NCI-H187 (cell line): ENCODE data around the gene DOCK11.

ENCODE experiments used
- DNase-seq, 2 experiments: peaks; one replicate each; lab custom pipeline; 2025; lab: John Stamatoyannopoulos, UW

DOCK11 gene

DNA sequence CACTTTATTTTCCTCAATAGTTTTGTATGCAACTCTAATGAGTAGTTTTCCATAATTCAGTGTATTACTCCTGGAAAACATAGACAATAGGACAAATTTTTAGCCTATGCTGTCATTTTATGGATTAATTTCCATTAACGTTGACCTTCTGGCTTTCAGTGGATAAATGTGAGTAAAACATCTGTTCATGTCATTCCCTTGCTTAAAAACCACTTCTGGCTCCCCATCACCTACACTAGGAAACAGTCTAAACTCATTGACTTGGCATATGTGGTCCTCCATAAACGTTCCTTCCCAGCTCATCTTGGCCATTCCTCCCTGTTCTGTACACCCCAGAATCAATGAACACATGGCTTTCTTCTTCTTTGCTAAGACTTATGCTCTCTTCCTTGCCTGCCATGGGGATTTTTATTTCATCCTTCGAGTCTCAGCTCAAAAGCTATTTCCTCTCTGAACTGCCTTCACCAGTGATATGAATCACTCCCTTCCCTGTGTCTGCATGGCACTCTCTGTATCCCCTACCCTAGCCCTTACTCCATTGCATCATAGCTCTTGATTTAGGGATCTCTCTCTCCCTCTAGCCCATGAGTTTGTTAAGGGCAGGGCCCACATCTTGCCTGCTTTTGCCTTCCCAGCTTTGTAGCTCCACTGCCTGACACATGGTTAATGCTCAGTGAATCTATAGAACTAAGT lies 34.8 kb downstream of the DOCK11 start:
- DNase-seq, result no peak

DNA sequence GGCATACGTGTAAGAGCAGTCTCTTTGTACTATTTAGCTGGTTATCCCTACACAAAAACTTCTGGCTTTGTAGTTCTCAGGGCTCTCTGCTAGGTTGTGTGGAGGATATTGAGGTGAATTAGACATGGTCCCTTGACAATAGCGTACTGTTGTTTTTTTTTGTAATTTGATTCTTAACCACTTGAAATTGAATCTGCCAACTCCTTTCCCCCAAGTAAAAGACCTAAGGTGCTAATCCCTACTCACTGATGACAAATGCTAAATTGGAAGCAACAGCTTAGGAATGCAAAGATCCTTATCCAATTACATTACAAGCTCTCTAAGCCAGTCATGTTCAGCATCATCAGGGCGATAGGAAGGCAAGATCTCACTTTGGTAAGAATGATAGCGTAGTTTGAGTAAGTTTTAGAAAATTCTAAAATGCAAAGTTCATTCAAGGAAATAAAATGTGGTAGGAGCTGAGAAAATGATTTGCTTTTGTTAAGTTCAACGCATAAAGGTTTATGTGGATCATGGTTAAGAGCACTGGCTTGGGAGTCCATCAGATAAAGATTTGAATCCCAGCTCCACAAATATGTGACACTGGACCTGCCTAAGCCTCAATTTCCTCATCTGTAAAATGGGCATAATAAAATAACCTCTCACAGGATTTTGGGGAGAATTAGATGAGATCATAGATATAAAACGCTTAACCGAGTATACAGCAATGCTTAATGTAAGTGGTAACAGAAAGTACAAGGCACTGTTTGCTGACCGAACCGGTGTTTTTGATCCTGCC lies 39.3 kb downstream of the DOCK11 start:
- no peak for DNase-seq

DNA sequence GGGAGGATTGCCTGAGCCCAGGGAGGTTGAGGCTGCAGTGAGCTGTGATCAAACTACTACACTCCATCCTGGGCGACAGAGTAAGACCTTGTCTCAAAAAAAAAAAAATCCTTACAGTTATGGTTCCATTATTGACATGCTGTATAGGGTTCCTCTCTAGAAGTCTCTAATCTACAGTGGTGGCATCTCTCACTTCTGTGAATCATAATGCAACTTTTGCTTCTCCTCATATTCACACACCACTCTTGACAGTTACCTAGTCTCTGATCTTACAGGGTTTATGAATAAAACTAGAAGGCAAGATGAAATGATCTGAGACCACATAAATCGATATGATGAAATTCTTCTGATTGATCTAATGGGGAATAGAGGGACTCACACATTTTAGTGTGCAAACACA lies 40.6 kb downstream of the DOCK11 start:
- DNase-seq, result no peak

DNA sequence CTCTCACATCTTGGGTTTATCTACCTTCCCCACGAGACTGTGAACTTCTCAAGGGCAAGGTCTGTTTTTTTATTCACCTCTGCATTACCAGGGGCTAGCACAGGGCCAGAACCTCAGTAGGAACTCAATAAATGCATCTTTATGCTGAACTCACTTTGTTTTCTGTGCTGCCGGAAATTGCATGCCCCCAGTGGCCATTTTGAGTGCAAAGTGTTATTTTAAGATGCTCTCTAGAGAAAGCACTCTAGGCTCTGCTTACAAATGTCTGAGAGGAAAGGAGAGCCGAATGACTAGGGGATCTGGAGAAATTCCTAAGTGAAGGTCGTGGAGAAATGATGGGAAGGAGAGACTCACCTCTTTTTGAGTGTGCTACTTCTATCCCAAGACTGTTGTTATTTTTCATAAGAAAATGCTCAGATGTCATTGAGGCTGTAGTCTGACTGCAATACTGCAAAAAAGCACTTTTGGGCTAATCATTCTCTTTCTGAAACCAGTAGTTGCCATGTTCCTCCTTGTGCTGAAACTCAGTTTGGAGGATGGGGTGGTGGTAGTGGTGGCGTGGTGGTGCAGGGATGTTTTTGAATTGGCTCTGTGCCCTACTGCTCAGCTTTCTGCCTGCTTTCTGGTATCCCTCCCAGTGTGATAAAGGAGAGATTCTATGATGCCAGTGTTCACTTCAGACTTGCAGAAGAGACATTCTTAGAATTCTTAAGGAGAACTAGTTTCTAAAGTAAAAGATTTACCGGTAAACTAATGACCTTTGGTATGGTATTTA lies 41.3 kb downstream of the DOCK11 start:
- no peak for DNase-seq

DNA sequence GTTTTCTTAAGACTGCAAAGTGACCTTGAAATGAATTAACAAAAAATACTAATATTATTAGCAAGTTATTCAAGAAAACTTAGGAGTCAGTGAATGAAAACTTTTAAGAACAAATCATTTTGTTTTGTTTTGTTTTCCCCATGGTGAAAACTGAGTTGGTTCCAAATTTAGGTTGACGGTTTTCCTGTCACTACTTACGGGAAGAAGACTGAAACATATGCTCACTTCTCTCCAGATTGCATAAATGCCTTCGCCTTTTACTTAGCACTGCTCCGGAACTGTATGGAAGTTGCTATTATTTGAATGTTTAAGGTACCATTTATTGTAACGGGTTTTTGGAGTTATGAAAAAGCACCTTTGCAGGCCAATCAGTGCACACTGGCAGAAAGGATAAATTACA lies 42.8 kb downstream of the DOCK11 start:
- no peak for DNase-seq

DNA sequence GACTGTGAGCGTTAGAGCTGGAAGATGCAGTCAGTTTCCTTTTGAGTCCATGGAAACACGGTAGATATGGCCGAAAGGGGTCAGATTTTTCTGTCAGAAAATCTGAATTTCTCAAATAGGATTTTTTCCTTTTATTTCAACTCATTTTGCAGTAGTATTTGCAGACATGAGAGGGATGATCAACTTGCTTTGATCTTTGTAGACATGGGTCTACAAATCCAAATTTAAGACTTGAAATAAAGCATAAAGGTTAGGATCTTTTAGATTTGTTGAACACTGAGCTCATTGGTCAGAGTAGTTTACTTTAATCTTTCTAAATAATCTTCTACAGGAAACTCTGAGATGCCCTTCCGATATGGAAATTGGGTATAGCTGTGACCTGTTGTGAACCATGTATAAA lies 44.7 kb downstream of the DOCK11 start:
- no peak for DNase-seq

DNA sequence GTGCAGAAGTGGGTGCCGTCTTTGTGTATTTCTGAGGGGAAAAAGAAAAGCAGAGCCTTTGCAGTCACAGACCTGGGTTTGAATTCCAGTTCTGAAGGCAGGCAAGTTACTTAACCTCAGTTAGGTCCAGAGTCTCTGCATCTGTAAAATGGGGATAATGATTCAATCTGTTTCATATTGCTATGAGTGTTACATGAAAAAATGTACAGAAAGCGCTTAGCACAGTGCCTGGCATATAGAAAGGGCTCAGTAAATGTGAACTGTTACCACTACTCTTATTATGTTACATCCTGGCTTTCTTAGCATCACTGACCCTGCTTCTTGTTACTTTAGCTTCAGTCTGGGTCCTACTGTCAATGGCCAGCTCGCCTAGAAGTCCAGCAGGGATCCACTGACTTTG lies 45.9 kb downstream of the DOCK11 start:
- no peak for DNase-seq

DNA sequence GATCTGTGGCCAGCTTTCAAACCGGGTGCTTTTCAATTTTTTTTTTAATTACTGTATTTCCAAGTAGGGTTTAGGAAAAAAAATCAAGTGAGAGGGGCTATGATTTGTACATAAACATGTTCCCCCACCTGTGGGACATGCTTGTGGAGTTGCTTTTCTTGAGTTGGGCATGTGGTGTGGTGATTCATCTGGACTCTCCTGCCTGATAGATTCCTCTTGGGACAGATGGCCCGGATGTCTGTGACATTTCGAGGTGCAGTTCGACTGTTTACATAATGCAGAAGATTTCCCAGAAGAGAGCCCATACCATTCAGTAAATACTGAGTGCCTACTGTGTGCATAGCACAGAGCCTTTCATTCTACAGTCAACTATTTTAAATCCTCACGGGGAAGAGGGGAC lies 49.9 kb downstream of the DOCK11 start:
- no peak for DNase-seq

DNA sequence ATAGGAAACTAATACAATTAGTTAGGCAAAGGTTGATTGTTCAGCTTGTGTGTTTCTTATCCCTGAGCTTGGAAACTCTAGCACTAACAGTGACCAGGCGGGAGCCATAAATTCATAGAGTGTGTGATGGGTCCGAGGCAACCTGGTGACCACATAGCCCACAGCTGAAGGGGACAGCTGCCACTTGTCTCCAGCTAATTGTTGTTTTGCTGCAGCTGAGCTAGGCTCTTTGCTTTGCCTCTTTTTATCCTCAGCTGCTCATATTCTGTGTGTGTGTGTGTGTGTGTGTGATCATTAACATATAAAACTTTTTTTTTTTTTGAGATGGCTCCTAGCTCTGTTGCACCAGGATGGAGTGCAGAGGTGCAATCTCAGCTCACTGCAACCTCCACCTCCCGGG lies 53.2 kb downstream of the DOCK11 start:
- no peak for DNase-seq

DNA sequence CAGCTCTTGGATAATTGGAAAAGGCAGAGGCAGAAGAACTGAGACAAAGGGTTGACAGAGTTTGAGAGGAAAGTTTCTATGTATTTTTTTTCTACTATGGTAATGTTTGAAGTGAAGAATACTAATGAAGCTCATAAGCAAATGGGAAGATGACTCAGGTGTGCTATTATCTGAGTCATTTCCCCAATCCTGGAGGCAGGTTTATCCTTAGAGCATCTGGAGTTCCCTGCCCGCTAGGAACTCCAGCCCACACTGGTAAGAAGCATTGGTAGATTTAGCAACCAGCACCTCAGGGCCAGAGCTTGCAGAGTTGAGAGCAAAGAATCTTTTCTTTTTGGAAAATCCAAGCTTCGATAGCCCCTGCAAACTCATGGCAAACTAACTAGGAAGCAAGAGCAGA lies 55.2 kb downstream of the DOCK11 start:
- DNase-seq, result no peak

DNA sequence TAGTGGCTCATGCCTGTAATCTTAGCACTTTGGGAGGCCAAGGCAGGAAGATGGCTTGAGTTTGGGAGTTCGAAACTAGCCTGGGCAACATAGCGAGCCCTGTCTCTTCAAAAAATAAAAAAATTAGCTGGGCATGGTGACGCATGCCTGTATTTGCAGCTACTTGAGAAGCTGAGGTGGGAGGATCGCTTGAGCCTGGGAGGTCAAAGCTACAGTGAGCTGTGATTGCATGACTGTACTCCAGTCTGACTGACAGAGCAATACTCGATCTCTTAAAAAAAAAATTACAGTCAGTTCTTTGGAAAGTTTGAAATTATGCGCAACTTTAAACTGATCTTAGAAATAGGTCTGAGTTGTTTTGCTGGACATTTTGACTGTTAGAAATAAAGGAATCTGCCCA lies 55.8 kb downstream of the DOCK11 start:
- no peak for DNase-seq

DNA sequence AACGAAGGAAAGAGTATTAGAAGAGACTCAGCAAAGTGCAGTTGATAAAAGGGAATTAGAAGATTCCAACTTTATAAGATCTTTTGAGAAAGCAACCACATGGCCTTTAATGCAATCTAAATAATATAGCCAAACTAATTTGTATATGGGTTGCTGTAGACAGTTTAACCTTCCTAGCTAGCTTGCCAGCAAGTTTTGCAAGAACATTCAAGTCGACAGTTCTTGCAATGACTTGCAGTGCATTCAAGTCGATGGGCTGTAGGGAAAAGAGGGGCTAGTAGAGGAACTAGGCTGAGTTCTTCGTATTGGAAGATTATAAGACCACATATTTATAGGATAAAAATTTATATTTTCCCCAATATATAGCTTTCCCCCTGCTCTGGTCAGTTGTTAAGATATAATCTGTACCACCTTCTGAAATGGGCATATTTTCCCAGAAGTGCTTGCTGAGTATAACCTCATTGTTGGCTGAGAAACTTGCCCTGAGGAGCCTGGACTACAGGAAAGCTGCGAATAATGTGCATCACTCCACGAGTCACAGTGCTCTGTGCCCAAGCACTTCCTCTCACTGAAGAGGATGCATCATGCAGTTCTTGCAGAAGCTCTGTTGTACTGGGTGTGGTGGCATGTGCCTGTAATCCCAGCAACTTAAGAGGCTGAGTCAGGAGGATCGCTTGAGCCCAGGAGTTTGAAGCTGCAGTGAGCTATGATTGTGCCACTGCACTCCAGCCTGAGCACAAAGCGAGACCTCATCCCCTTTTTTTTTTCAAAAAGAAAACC lies 56.7 kb downstream of the DOCK11 start:
- no peak for DNase-seq

DNA sequence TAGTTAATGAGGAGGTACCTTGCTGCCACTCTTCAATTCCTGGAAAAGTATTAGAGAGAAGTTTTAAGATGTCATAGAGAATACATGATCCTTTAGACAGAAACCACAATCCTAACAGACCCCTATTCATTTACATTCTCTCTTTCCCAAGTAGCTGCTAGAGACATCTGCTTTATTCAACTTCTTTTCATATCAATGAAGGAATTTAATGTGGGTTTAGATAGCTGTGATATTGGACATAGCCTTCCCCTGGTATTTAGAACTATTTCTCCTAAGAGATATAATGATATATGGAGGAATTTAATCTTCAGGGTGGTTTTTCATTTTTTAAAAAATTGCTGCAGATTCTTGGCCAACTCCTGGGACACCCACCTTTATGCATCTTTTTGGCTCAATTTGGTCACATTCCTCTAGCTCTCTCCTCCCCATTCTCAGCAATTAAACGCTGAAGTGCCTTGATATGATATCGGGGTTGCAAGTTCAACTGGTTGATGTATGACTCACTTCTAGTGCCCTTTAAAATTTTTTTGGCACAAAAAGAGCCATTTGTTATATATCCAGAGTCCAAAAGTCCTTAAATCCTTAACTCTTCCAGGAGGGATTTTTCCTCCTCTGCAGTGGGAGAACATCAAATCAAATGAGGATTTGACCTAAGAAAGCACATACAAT lies 57.6 kb downstream of the DOCK11 start:
- no peak for DNase-seq

DNA sequence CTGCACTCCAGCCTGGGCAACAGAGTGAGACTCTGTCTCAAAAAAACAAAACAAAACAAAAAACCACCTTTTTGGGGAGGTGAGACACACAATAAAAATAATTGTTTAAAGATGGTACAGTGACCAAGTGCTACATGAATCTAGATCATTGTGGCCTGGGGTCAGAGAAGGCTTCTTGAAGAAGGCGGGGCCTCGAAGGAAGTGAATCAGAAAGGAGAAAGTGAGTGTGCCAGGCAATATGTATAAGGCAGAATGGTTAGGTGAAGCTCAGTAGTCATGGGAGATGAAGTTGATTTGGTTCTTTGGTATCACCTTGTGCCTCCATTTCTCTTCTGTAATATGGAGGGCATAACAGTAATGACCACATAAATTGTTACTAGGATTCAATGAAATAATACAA lies 58.9 kb downstream of the DOCK11 start:
- no peak for DNase-seq

DNA sequence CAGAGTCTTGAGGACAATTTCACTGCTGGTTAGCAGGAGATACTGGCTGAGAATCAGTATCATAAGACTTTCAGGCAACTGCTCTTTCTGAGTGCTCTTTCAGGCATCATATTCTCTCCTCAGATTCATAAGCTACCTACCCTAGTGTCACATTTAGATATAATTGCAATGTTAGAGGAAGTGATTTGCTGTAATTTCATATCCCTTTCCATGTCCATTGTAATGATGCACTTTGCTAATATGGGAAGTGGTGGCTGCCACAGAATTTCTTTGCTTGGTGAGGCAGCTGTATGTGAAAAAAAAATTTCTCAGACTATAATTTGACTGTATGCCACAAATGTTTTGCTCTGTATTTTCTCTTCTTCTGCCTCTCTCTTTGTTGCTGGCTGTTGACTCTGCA lies 63.3 kb downstream of the DOCK11 start:
- DNase-seq, result no peak

DNA sequence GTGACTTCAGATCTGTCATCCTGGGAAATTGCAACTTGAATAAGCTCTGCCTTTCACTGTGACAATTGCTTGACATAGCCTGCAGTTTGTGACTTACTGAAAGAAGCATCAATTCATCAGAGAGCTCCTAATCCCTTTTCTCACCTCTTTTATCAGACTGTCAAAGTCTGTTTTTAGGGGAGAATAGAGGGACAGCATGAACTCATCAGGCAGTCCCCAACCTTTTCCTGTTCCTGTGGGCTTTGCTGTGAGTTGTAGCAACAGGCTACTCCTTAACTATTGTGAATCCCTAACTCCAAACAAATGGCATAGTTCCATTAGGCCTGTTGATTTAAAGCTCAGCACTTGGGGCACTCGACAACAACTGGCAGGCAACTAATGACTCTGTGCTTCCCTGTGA lies 64.9 kb downstream of the DOCK11 start:
- no peak for DNase-seq

DNA sequence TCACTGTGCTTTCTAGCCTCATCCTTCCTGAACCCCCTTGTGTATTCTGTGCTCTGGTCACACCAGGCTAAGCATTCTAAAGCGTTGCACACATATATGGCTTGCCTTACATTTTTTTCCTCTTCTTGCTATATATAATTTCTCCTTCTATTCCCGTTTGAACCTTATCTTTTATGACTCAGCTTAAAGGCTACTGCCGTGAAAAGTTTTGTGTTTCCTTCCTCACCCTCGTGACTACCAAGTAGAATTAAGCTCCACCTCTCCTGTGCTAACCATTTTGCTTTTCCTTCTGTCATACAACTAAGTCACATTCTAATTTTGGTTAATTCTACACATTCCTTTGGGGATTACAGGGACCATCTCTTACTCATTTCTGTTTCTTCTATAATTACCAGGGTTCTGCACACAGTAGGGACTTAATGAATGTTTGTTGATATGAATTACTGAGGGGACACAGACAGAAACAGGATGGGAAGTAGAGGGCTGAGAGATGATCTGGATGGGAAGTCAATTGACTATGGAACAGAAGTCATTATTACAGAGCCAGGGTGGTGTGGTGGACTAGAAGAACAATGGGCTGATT lies 67.1 kb downstream of the DOCK11 start:
- DNase-seq, result no peak

DNA sequence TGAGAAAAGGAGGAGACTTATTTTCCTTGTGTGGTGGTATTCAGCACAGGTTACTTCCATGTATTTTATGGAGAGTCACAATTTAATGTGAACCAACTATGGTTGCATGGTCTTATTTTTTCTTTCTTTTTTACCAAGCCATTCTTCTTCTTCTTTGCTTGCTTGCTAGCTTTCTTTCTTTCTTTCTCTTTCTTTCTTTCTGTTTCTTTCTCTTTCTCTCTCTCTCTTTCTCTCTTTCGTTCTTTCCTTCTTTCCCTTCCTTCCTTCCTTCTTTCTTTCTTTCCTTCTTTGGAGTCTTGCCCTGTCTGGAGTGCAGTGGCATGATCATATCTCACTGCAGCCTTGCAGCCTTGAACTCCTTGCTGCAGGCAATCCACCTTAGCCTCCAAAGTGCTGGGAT lies 68.9 kb downstream of the DOCK11 start:
- no peak for DNase-seq

DNA sequence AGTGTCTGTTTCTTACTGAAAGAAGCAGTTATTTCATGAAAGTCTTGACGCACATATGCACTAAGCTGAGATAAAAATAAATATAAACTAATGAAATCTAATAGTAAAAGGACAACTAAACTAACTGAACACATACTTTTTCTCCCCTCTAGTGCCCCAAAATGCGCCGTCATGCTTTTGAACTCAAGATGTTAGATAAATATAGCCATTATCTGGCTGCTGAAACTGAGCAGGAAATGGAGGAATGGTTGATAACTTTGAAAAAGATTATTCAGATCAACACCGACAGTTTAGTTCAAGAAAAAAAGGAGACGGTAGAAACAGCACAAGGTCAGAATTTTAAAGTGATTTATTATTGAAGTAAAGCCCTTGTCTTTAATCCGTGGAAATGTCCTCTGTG lies 70.2 kb downstream of the DOCK11 start:
- no peak for DNase-seq

DNA sequence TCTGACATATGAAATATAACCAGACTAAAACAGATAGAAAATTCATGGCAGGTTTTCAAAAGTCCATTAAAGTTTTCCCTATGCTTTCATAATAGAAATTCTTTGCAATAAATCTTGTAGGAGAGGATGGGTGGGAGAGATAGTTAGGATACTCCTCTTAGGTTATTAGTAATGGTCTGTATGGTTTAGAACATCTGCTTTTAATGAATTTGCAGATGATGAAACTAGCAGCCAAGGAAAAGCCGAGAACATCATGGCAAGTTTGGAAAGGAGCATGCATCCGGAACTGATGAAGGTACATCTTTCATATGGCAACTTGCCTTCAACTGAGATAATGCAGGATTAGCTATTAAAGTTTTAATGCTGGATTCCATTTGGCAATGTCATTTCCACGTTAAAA lies 70.7 kb downstream of the DOCK11 start:
- DNase-seq, result no peak

DNA sequence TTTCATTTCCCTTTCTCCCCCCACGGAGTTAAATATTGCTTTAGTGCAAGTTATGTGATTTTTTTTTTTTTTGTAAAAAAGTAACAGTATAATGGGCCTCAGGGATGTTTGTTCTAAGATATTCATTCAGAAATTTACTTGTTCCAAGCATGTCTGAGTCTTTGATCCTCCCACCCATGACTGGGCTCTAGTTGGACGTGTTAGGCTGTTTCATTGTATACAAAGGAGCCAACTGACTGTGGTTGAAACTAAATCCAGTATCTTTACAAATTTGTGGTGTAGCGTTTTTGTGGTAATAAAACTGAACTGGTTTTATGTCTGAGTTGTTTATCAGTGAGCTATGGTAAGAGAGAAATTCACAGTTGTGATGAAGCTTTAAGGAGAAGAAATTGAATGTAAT lies 74.1 kb downstream of the DOCK11 start:
- no peak for DNase-seq
